Measurements from ENCODE around the gene SLC47A1. TPM values are rescaled to one million over a fixed set of nuclear protein-coding genes. Genes with fewer than 3 reads are reported as not detected.

SLC47A1 gene
- total RNA-seq, 1 donor from 2014 or later: 1.0 TPM

DNA sequence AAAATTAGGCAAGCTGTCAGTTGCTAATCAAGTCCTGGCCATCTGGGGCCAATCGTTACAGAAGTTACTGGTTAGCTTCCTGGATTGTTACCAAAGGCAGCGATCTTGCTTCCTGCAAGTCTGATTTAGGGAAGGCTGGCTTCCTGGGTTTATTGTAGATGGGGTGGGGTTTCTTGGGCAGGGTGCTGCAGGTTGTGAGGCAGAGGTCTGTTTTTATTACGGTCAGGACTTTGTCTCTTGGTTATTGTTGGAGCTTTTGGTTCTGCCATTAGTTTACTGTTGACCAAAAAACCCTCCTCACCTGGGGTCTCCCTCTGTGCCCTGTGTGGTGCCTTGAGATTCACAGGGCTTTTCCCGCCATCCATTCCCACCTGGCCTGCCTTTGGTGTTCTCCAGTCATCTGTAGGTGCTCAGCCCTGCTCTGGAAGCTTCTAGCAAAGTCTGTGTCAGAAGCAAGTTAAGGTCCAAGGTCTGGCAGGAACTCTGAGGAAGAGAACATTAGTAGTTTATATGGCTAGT, 36.9 kb downstream of the SLC47A1 start:
- Histone ChIP-seq H3K36me3 (ENCODE audit: control insufficient read depth, insufficient read depth, low read length) (no peaks in the 10 kb centered on the region), H3K27me3 (ENCODE audit: control insufficient read depth, insufficient read depth, low read length) (no peaks in the 10 kb centered on the region), H3K4me3 (ENCODE audit: low read depth, low read length) (no peak overlapping the region)
- DNase-seq (ENCODE audit: low read depth): no peak
- TF ChIP-seq, protein P1, sequence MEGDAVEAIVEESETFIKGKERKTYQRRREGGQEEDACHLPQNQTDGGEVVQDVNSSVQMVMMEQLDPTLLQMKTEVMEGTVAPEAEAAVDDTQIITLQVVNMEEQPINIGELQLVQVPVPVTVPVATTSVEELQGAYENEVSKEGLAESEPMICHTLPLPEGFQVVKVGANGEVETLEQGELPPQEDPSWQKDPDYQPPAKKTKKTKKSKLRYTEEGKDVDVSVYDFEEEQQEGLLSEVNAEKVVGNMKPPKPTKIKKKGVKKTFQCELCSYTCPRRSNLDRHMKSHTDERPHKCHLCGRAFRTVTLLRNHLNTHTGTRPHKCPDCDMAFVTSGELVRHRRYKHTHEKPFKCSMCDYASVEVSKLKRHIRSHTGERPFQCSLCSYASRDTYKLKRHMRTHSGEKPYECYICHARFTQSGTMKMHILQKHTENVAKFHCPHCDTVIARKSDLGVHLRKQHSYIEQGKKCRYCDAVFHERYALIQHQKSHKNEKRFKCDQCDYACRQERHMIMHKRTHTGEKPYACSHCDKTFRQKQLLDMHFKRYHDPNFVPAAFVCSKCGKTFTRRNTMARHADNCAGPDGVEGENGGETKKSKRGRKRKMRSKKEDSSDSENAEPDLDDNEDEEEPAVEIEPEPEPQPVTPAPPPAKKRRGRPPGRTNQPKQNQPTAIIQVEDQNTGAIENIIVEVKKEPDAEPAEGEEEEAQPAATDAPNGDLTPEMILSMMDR (IDR thresholded peaks at IDR 0.05; ENCODE audit: insufficient read depth, low read length, poor library complexity, severe bottlenecking): no peak

DNA sequence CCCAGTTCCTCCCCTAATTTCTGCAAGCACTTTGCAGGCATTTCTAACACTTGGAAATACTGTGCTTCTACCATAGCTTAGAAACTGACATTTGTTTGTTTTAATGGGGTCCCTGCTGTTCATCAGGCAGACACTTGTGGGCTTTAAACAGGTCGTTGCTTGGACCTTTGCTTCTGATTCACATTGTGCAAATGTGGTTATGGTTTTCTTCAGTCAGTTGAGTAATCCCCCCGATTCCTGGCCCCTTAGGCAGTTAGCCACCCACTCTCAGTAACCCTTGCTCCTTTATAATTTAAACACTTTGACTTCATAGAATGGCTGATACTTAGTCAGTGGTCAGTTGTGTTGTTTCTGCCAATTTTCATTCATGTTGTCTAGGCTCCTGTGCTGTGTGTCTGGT, 39.4 kb downstream of the SLC47A1 start:
- peaks cover 2% of the 10 kb centered on the region for H3K27me3 ChIP-seq (ENCODE audit: control insufficient read depth, insufficient read depth, low read length)
- H3K36me3 ChIP-seq (ENCODE audit: control insufficient read depth, insufficient read depth, low read length): no peaks in the 10 kb centered on the region
- DNase-seq (ENCODE audit: low read depth): no peak
- TF ChIP-seq, protein P1 (IDR thresholded peaks at IDR 0.05; ENCODE audit: insufficient read depth, low read length, poor library complexity, severe bottlenecking): no peak
- no peak overlapping the region for H3K4me3 ChIP-seq (ENCODE audit: low read depth, low read length)

DNA sequence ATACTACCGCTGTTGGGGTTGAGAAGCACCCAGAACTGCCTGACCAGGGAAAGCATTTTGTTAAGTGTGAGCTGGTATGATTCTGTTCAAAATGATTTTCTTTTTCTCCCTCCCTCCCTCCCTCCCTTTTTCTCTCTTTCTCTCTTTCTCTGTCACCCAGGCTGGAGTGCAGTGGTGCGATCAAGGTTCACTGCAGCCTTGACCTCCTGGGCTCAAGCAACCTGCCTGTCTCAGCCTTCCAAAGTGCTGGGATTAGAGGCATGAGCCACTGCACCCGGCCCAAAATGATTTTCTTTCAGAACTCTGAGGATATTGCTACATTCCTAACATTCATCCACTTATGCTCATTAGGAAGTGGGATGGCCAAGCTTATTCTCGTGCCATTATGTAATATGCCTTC, 41.3 kb downstream of the SLC47A1 start:
- no peaks in the 10 kb centered on the region for H3K36me3 ChIP-seq (ENCODE audit: control insufficient read depth, insufficient read depth, low read length)
- H3K4me3 ChIP-seq (ENCODE audit: low read depth, low read length): no peak overlapping the region
- no peak for DNase-seq (ENCODE audit: low read depth)
- peaks cover 15% of the 10 kb centered on the region for H3K27me3 ChIP-seq (ENCODE audit: control insufficient read depth, insufficient read depth, low read length)
- TF ChIP-seq, protein P1 (IDR thresholded peaks at IDR 0.05; ENCODE audit: insufficient read depth, low read length, poor library complexity, severe bottlenecking): no peak

DNA sequence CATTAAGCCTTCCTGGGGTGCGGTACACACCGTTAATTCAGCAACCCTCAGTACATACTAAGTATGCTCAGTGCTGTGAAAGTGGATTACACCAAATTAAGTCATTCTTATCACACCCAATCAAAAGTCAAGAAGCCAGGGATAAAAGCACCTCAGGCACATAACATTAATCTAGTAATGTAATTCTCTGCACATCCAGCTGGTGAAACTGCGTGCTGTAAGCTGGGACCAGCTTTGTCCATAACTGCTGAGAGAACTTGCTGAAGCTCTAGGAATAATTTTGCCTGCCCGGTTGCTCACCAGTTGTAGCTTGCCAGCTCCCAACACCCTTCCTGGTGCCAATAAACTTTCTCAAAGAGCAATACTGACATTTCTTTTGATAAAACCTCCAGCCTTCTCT, 44.9 kb downstream of the SLC47A1 start:
- Histone ChIP-seq H3K4me3 (ENCODE audit: low read depth, low read length) (no peak overlapping the region), H3K36me3 (ENCODE audit: control insufficient read depth, insufficient read depth, low read length) (no peaks in the 10 kb centered on the region), H3K27me3 (ENCODE audit: control insufficient read depth, insufficient read depth, low read length) (peaks cover 26% of the 10 kb centered on the region)
- TF ChIP-seq, protein P1 (IDR thresholded peaks at IDR 0.05; ENCODE audit: insufficient read depth, low read length, poor library complexity, severe bottlenecking): no peak
- no peak for DNase-seq (ENCODE audit: low read depth)

DNA sequence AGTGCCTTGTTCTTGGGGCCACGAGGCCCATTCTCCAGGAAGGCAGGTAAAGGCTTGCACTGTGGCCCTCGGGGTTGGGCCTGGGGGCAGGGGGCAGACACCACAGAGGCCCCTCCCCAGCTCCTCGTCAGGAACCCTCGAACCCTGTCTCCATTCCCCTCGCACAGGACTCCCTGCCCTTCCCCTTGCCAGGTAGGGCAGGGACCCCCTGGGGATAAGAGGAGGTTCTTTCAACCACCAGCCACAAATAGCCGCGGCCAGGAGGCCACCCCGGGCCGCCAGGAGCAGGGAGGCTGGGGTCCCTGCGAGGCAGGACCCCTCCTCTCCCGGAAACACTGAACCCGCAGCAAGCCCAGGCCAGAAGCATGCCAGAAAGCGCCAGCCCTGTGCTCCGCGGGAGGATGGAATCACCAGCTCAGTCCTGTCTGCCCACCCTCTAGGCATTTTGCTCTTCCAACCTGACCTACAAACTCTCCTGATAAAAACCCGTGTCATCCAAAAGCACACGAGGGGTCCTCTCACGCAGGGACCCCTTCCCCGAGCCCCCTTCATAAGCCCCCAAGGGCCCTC, 45.6 kb downstream of the SLC47A1 start:
- no peak for DNase-seq (ENCODE audit: low read depth)
- TF ChIP-seq, protein P1 (IDR thresholded peaks at IDR 0.05; ENCODE audit: insufficient read depth, low read length, poor library complexity, severe bottlenecking): no peak
- Histone ChIP-seq H3K4me3 (ENCODE audit: low read depth, low read length) (no peak overlapping the region), H3K27me3 (ENCODE audit: control insufficient read depth, insufficient read depth, low read length) (peaks cover 26% of the 10 kb centered on the region), H3K36me3 (ENCODE audit: control insufficient read depth, insufficient read depth, low read length) (no peaks in the 10 kb centered on the region)
